COLO829 (cell line): Measurements from ENCODE around the gene NOTCH1.

Experiments used
- DNase-seq: peaks from one replicate; pipeline ENCODE4 v3.0.0; 2012; ENCODE audit warnings: low spot score

NOTCH1 gene

DNA sequence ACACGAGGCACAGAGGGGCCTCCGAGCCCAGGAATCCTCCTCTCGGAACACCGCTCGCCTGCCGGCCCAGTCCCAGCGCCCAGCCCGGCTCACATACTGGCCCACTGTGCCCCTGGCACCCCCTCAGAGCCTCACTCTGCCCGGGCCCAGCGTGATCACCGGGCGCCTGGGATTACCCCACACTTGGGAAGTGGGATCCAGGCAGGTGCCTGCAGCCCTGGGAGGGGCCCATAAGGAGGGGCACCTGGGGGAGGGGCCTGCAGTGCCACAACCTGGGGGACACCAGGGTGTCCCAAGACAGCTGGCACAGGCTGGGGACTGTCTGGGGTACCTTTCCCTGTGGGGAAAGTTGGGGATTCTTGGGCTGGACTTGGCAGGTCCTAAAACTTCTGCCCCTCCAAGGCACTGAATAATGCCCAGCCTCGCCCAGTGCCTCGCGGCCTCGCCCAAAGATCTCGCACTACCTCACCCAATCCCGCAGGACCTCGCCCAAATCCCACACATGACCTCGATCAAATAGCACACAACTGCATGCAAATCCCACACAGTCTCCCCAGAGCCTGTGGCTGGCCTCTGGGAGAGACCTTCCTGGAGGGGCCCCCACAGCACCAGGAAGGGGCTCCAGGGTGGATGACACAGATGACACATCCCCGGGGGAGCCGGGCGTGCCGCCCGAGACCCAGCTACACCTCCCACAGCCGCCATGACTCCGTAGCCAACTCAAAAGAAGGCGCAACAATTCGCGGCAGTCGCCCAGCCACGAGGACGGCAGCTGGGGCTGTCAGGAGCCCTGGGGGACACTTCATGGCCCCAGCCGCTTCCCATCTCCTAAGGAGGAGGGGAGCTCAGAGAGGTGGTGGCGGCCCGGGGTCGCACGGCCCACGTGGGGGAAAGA is 13.7 kb downstream of the NOTCH1 start:
- no peak for DNase-seq

DNA sequence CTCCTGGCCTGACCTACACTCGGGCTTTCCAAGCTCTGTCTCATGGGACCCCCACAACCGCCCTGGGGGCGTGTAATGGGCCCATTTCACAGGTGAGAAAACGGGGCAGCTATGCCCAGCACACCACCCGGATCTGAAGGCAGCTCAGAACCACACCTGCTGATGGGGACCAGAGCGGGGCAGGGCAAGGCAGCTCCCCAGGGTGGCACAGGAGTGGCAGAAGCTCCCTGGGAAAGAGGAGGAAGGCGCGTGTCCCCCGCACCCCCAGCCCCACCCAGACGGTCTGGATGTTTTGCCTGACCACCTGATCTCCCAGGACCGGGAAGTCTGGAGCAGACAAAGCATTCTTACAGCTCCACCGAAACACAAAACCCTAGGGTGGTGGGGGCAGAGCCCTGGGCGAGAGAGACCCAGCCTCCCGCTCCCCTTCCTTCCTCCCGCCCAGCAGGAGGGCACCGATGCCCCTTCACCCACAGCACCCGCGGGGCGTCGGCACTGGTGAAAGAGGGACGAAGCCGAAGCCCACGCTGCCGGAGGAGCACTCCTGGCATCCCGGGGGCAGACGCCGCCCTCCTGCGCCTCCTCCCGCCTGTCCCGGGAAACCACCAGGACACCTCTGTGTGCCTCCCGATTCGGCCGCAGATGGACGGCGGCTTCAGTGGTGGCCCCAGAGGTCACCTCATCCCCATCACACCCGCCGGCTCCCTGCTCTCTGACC is 14.5 kb downstream of the NOTCH1 start:
- no peak for DNase-seq

DNA sequence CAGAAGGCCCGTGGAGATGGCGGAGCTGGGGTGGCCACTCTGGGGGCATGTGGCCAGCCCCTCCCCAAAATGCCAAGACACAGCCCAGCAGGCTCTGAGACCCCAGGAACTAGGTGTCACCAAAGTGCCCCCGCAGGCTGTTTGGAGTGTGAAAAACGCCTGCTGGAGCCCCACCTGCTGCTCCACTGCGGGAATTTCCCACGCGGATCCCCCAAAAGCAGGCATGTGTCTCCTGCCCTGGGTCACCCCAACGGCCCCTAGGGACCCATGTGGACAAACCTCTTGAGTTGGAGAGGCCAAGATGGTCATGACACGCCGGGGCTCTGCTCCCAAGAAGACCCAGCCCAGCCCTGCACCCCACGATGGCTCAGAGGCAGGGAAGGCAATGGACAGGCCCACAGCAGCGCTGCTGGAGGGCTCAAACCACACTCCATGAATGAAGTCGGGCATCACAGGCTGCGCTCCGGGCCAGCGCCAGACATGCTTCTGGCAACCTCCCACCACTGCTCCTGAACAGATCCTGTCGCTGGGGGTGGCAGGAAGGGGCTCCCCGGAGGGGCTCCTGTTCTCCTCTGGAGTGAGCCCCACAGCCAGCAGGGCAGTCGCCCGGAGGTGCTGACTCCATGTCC is 15.3 kb downstream of the NOTCH1 start:
- DNase-seq, result no peak

DNA sequence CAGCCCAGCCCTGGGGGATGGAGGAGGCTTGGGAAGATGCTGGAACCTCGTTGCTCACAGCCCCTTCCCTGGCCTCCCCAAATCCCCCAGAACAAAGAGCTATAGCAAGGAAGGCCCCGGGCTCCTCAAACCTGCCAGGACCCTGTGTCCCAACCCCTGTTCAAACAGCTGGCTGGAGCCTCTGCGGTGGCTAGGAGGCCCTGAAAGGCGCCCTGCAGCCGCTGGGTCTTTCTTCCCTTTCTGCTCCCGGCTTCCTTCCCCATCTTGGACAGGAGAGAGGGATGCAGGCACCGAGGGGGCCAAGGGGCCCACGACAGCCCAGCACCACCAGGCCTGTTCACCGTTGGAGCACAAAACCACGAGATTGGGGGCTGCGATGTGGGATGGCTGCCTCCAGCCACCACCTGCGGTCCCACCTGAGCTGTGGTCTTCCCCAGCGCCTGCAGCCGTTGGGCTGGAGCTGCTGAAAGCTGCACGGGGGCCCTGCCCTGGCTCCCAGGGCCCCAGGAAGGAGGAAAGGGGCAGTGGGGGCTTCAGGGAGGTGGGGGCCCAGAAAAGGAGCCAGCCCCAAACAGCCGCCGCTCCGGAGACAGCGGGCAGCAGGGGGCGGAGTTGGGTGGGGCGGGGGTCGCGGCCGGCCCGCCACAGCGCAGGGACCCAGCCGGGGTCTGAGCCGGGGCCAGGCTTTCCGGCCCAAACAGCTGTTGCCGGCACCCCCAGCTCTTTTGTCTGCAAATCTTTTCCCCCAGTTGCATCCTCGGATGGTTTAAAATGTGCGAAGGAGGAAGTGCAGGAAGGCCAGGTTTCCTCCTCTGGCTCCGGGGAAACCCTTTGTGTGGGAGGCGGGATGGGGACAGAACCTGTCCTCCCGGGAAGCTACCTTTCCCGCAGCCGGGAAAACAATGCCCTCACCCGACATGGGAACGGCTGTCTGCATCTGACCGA is 16.1 kb downstream of the NOTCH1 start:
- no peak for DNase-seq

DNA sequence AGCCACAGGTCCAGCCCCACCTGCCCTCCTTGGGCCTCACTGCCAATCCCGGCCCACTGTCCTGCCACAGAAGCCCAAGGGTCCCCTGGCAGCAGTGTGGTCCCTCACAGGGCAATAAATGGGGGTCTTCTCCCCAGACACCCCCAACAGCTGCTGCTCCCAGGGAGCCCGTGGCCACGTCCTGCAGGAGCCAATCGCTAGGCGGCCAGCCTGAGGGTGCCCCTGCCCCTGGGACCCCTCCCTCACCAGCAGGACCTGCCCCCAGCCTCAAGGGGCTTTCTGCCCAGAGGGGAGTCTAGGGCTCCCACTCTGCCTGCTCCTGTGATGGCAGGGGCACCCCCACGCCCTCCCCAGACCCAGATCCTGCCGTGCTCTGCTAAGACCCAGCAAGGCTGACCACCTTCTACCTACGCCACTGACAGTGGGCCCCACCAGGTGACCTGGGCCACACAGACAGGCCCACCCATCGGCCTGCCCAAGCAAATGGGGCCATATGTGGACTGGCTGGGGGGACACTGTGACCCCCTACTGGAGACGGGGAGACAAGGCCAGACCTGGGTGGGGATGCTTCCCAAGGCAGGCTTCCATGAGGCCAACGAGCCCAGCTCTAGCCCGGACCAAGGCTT is 17.0 kb downstream of the NOTCH1 start:
- DNase-seq, result no peak

DNA sequence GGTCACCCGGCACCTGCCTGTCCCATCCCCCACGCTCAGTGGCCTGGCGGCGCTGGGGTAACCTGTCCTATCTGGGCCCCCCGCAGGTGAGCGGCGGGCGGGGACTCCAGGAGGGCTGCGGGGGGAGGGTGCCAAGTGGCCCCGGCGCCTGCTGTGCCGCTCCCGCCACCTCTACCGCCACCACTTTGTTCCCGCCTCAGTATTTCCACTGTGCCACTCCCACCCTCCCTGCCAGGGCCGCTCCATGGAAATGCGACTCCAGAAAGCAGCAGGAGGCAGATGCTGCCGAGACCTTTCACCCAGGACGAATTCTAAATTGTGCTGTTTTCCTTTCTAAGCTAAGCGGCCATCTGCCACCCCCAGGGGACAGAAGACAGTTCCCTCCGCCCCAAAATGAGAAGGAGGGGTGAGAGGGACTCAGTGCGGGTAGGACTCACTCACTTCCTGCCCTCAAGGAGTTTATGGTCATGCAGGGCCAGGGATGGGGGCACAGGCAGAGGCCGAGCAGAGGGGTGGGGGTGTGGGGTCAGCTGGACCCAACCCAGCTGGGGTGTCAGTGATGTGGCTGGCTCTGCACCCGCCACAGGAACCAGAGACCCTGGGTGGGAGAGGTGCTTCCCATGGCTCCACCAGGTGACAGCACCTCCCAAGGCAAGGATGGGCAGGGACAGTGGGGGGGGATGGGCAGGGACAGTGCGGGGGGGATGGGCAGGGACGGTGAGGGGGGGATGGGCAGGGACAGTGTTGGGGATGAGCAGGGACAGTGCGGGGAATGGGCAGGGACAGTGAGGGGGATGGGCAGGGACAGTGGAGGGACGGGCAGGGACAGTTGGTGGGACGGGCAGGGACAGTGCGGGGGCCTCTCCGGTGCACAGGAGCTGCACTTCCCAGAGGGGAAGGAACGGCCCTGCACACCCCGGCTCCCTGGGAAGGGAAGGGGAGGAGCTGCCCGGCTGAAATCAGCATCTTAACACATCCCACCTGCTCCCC is 17.8 kb downstream of the NOTCH1 start:
- DNase-seq, result no peak

DNA sequence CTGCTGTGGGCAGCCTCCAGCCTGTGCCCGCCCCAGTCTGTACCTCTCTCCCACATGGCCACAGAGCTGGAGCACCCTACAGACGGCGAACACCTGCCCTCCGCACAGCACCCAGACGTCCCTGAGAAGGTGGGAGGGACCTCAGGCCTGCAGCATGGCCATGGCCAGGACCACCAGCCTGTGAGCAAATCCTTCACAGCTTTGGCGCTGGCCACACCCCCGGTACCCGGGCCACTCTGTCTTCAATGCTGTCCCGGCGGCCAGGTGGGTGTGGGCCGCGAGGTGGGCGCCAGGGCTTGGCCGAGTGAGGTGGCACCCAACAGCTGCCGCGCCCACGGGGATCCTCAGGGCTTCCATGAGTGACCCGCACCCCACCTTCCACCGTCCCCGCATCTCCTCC is 18.7 kb downstream of the NOTCH1 start:
- DNase-seq, result no peak

DNA sequence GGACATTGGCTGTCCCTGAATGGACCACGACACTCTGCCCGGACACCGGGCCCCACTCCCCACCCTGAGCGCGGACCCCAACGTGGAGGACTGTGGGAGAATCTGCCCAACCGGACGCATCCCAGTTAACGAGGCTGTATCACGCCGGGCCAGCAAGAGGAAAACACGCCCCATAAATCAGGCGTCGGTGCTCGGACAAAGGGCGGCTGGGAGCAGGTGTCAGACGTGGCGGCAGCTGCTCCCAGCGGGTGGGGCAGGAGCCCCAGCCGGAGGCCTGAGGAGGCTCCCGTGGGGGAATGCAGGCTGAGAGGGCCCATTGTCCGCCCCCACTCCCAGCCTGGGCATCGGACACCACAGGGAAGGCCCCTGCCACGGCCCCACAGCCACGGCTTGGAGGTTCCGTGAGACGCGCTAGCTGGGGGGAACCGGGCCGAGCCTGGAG is 19.2 kb downstream of the NOTCH1 start:
- DNase-seq, result peak; percentile 70

DNA sequence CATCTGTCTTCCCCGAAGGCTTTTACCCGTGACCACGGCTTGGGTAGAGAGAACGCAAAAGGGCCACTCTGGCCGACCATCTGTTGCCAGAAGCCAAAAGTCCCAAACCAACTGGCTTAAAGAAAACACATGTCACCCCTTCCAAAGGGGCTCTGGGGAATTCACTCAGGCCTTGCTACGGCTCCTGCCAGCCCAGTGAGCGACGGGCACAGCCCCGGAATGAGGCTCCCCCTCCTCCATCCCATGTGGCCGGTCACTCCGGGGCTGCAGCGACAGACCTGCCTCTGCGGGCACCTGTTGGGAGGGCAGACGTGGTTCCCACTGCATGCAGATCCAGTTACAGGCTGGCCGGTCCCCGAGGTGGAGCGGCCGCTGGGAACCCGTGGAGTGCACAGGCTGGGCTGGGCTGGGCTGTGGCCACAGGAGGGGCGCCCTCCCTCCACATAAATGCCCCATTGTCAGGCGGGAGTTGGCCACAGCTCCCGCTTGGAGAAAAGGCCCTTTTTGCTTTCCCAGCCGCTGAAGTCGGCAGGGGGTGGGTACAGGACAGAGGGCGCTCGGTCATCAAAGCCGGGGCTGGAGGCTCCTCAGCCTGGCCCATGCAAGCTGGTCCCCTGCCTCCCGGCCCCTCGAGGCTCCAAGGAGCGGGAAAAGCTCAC is 19.9 kb downstream of the NOTCH1 start:
- DNase-seq, result peak; percentile 78

DNA sequence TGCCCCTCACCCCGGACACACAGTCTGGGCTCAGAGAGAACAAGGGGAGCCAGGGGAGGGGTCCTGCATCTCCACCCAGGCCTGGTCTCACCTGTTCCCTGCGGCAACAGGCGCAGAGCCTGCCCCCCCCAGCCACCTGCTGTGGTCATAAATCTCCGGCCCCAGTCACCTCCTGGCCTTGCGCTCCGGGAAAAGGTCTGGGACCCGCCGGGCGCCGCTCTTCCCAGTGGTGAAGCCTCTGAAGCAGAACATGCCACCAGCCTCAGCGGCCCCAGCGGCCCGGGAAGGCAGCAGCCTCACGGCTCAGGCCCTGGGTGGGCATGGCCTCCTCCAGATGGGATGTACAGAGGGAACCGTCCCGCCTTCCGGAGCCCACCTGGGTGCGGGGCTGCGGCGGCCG is 20.6 kb downstream of the NOTCH1 start:
- DNase-seq, result no peak

DNA sequence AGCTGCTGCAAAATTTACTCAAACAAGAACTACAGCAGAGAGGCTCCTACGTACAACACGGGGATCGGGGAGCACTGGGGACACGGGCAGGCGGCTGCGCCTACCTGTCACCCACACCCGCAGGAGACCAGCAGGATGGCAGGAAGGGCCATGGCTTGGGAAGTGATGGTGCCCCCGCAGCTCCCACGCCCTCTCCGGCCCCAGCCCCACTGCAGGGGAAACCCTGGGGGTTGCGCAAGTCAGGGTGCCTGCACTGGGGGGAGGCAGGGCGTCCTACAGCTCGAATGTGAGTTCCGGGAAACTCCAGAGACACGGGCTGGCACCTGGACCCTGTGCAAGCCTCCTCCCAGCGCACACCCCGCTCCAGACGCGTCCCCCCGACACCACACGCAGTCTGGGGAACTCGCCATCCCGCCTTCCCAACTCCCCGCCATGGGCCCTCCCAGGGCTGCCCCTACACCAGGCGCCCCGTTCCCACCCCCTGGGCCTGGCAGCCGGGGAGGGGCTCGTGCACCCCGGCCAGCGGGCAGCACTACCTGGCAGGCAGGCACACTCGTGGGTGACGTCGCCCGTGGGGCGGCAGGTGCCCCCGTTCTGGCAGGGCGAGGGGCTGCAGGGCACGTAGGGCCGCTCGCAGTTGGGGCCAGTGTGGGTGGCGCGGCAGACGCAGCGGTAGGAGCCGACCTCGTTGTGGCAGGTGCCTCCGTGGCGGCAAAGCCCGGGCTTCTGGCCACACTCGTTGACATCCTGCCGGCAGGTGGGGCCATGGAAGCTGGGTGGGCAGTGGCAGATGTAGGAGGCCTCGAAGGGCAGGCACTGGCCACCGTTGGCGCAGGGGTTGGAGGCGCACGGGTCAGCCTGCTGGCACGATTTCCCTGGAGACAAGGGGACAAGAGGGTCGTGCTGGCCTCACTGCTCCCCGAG is 23.3 kb downstream of the NOTCH1 start:
- DNase-seq, result no peak

DNA sequence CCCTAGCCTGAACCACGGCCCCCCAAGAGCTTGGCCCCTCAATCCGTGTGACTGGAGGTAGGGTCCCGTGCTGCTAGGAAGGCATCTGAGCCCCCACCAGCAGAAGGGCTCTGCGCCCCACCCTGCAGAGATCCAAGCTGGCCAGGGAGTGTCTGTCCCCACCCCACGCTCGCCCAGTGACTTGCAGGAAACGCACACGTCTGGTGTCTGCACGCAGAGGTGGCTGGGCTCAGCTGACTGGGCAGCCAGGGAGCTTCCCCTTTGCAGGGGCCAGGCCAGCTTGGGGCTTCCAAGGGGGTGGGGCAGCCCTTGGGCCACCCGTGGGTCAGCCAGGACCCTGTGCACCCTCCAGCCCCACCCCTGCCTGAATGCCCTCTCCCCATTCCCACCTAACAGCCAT is 24.3 kb downstream of the NOTCH1 start:
- DNase-seq, result no peak

DNA sequence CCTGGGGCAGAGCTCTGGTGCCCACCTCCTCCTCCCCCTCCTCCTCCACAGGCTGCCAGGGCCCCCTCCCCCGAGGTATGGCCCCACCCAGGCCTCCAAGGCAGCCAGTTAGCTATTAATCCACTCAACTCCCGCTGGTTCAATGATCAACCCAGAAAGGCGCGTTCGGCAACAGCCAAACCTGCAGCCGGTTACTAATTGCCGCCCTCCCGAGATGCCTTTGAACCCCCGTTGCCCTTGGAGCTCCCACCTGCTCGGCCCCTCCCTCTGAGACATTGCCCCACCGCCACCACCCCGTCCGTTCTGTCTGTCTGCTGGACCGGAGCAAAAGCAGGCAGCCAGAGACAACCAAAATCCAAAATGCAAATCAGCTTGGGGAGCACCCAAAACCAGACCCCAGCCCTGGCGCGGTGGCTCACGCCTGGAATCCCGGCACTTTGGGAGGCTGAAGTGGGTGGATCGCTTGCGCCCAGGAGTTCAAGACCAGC is 25.8 kb downstream of the NOTCH1 start:
- no peak for DNase-seq

DNA sequence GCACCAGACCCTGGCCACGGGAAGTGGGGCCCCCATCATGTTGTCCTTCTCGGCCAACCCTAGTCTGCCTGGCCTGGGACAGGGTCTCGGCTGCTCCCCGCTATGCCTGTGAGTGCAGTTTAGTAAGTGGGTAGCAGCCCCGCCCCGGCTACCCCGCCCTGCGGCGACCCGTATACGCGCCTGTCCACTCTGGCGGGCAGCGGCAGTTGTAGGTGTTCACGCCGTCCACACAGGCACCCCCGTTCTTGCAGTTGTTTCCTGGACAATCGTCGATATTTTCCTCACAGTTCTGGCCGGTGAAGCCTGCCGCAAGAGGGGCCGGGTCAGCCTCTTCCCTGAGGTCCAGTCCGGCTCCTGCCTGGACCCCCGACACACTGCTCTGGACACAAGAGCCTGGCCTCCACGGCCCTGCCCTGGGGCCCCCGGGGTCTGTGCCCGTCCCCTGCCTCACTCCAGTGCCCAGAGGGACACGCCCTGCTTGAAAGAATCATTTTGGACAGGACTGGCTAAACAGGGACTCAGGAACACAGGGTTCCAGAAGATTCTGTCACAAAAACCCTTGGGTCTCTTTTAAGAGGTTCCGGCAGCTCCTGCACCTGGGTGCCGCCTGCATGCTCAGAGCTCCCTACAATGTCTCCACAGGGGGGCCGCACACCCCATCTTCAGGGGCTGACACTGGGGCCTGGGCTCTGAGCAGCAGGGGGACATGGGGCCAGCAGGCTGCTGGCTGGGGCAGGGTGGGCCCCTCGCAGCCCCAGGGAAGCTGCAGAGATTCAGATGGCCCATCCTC is 26.4 kb downstream of the NOTCH1 start:
- no peak for DNase-seq

DNA sequence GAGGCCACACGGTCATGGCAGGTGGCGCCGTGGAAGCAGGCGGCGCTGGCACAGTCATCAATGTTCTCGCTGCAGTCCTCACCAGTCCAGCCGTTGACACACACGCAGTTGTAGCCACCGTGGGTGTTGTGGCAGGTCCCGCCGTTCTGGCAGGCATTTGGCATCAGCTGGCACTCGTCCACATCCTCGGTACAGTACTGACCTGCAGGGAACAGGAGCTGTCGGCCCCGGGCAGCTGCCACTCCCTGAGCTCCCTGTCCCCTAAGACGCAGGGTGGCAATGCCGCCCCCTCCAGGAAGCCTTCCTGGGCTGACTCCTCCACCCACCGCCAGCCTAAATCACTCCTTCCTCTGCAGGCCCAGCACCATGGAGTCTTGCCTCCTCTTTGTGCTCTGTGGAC is 27.2 kb downstream of the NOTCH1 start:
- no peak for DNase-seq

DNA sequence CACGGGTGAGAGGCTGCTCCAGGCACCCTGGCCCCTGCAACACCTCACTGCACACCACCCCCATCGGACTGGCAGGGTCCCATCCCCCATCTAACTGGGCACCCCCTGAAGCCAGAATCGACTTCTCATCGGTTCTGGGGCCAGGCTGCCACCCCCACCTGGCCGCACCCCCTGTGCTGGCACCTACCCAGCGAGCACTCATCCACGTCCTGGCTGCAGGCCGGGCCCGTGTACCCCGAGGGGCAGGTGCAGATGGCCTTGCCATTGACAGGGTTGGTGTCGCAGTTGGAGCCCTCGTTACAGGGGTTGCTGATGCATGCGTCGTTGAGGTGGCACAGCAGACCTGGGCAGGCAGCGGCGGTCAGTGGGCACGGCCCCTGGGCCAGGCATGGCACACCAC is 27.9 kb downstream of the NOTCH1 start:
- DNase-seq, result no peak

DNA sequence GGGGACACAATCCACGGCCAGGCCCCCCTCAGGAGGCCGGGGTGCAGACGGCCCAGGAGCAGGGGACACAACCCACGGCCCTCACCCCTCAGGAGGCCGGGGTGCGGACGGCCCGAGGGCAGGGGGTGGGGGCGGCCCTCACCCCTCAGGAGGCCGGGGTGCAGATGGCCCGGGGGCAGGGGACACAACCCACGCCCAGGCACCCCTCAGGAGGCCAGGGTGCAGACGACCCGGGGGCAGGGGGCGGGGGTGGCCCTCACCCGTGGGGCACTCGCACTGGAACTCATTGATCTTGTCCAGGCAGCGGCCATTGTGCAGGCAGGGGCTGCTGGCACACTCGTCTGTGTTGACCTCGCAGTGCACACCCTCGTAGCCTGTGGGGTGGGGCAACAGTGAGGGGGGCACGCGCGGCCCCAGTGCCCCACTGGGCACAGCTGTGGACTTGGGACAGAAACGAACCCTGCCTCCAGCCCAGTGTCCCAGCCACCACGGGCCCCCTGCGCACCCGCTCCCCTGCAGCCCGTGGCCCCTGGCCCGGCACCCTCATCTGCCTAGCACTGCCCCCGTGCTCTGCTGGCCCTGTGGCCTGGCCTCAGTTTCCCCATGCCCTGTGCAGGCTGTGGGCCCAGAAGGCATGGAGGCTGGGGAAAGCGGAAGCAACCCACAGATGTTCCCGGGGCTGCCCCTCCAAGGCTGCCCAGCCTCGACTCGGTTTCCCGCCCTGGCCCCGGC is 28.7 kb downstream of the NOTCH1 start:
- DNase-seq, result no peak
